GM21717 (cell line): ENCODE measurements around the gene CSNK1D.
"Not testable (repeated sequence)": the region's sequence is repeated elsewhere in the genome, so short reads cannot be mapped to it uniquely, and the experiment has no call there.

Experiments used
- ATAC-seq: cut with Tn5 transposase; IDR thresholded peaks from one replicate; pipeline ENCODE4 v1.9.1; 2021; ENCODE audit warnings: mild to moderate bottlenecking, moderate library complexity; ENCODE audit not compliant: unreplicated experiment

Gene CSNK1D

DNA sequence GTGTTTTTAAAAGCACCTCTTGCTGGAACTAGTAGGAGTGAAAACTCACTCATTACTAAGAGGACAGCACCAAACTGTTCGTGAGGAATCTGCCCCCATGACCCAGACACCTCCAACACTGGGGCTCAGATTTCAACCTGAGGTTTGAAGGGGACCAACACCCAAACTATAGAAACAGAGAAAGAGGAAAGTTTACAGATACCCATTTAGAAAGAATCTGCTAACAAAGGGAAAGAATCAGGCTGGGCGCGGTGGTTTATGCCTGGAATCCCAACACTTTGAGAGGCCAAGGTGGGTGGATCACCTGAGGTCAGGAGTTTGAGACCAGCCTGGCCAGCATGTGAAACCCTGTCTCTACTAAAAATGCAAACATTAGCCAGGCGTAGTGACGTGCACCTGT is 3.4 kb upstream of the CSNK1D start:
- ATAC-seq: no peak

DNA sequence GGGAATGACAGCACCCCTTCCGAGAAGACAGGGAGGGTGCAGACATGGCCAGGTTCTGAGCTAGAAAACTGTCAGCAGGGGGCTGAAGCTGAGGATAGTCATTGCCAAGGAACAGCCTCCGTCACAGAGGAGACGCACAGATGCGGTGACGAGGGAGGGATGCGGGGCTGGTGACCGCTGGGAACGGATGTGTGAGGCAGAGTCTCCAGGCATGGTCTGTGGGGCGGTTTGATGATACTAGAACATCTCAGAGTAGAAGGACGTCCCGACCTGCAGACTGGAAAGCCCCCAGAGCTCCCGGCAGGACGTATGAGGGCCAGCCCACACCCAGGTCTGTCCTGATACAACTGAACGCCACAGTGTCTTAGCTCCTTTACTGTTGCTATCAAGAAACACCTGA is 1.8 kb upstream of the CSNK1D start:
- ATAC-seq: no peak

DNA sequence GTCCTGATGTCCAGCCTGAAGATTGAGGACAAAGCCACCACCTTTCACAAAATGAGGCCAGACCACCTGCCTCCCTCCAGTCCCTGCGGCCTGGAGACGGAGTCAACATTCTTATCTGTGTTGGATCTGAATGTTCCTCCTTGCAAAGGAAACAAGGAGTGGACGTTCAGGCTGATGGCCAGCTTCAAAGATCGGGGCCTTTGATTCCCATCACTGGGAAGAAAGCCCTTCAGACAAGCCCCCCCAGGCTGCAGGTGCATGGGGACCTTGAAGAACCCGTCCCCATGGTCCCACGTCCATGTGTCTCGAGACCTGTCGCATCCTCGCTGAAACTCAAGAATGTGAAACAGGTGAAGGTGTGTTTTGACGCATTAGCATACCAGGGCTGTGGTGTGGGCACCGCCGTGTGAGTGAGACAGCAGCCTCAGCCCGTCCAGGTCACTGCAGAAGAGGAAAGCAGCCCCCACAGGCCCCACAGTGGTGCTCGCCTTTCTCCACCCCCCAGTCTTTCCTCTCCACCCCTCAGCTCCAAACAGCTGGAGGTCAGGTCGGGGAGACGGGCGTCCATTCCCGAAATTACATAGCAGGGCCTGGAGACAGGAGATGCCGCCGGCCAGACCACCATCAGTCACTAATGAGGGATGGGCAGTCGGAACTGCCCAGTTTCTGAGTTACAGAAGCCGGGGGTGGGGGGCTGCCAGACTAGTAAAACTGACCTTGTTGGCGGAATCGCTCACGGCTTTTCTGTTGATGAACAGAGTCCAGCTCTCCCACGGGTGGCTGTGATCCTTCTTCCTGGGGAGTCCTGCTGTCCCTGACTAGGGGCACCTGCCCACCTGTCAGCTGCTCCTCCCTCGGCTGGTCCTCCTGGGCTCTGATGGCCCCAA is 877 bp upstream of the CSNK1D start:
- no peak for ATAC-seq

- no peak for ATAC-seq
Observed at GRCh38 chr17:82272495-82273326, 789 bp downstream of the CSNK1D start.

DNA sequence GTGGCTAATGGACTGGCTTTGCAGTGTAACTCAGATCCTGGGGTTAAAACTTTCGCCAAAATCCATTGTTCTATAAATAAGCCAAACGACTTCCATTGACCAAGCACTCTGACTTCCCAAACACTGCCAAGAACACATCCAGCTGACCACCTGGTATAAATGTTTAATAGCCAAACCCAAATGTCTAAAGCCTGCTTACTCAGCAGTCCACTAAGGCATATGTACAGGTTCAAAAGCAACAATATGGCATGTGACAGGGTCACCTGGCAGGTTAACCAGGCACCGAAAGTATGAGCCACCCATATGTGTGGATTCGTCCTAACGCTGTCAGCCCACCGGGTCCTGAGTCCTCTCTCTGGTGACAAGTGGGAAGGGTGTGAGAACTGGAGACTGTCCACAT is 2.1 kb downstream of the CSNK1D start:
- no peak for ATAC-seq

- ATAC-seq: no peak
Observed at GRCh38 chr17:82270651-82271050, 2.8 kb downstream of the CSNK1D start.

DNA sequence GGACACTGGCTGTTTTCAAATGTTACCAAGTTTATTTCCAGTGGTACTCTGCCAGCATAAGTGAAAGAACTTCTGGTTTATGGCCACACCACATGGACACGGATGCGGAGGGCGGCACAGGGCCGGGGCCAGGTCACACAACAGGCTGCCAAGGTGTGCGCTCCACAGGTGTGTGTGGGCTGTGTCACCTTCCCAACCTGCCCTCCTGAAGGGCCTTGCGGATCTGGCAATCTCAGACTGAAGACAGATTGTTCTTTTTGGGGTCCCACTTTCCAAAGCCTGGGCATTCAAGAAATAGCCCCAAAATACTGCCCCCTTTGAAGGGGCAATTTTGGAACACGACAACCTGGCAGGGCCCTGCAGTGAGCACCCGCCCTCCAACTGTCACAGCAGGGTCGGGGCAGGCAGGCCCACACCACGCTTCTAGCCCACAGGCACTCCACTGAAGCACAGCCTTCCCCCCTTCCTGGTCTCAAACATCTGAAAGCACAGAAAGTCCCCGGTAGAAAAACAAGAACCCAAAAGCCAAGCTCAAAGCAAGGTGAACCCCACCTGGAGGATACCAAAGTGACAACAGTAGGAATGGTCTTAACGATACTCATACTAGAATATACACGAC is 3.5 kb downstream of the CSNK1D start:
- no peak for ATAC-seq

DNA sequence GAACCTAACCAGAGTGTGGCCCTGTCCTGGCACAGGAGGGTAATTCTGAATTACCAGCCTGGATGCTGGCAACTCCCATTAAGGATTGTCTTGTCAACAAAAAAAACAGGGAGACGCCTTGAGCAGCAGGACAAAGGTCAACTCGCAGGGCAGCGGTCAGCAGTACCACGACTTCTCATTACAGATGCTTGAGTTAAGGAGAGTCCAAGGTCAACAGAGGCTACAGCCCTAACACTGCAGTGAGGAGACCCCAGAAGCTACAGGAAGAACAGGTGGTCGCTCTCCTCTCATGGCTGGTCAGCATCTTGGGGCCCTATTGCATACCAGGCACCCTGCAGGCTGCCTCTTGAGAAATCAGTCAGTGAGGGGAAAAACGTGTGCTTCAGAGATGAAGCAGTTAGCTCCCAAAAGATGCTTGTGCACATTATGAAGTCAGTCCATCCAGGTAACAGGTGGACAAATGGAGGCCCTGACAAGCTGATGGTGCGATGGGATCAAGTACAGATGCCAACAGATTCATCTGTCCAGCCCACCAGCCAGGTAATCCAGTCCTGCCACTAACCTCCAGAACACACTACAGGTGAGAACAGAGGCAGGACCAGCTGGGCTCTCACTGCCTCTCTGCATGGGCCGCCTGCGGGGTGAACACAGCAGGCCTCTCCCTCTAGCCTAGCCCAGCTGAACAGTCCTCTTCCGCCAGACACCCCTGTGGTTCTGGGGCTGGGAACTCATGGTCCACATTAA is 4.2 kb downstream of the CSNK1D start:
- ATAC-seq: no peak

GRCh38 chr17:82267575-82268379 is 5.7 kb downstream of the CSNK1D start:
- ATAC-seq: no peak

DNA sequence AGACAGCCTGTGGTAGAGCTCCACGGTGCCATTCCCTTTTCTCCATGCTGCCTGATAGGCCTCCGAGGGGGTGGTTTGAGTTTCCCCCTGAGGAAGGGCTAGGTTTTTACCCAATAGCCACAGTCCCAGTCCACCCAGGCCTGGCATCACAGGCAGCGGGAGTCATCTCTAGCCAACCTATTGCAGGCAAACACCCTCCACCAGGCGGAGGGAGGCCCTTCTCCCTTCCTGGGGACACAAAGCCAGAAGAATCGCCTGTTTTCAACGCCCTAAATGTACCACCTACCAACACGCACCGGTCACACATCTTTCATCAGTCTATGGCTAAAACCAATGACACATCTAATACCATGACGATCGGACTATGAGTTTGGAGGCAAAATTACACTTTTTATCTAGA is 7.4 kb downstream of the CSNK1D start:
- ATAC-seq: no peak

GRCh38 chr17:82263641-82264040 is 9.9 kb downstream of the CSNK1D start:
- no peak for ATAC-seq

- no peak for ATAC-seq
Observed at GRCh38 chr17:82262344-82262743, 11.2 kb downstream of the CSNK1D start.

DNA sequence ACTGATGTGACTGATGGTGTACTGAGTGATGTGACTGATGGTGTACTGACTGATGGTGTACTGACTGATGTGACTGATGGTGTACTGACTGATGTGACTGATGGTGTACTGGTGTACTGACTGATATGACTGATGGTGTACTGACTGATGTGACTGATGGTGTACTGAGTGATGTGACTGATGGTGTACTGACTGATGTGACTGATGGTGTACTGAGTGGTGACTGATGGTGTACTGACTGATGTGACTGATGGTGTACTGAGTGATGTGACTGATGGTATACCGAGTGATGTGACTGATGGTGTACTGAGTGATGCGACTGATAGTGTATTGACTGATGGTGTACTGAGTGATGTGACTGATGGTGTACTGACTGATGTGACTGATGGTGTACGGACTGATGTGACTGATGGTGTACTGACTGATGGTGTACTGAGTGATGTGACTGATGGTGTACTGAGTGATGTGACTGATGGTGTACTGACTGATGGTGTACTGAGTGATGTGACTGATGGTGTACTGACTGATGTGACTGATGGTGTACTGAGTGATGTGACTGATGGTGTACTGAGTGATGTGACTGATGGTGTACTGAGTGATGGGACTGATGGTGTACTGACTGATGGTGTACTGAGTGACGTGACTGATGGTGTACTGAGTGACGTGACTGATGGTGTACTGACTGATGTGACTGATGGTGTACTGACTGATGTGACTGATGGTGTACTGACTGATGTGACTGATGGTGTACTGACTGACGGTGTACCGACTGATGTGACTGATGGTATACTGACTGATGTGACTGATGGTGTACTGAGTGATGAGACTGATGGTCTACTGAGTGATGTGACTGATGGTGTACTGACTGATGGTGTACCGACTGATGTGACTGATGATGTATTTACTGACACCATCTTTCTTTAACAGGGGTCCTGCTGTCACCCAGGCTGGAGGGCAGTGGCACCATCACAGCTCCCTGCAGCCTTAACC is 13.2 kb downstream of the CSNK1D start:
- not testable (repeated sequence) for ATAC-seq

DNA sequence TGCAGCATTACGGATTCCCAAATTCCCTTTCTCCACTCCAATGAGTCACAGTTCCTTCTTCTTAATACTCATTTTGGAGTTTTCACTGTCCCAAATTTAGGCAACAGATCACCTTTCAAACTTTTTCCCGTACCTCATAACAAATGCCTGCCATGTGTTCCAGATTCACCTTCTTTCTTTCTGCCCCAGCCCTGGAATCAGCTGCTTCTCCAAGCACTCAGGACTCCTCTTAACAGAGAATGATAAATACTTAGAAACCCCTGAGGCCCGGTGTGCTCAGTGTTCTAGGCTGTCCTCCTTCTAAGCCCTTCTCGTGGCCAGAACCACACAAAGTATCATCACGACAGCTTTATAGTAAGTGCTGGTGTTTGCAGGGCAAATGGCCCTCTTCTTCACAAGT is 14.9 kb downstream of the CSNK1D start:
- no peak for ATAC-seq

- ATAC-seq: no peak
Observed at GRCh38 chr17:82257473-82257872, 16.0 kb downstream of the CSNK1D start.

DNA sequence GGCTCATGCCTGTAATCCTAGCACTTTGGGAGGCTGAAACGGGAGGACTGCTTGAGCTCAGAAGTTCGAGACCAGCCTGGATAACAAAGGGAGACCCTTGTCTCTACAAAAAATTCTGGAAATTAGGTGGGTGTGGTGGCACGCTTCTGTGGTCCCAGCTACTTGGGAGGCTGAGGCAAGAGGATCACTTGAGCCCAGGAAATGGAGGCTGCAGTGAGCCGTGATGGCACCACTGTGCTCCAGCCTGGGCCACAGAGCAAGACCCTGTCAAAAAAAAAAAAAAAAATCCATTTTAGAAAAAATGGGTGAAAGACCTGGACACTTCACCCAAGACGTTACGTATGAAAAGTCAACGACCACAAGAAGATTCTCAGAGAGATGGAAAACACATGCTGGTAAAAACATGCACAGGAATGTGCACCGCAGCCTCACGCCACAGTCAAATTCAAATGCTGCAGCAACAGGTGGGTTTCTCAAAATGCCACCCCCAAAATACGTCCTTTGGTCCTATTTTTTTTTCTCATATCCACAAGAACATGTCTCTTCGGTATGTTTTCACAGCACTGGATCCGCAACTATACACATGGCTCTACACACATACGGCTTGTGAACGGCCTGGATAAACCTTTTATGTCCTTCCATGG is 17.1 kb downstream of the CSNK1D start:
- ATAC-seq: no peak

- ATAC-seq: no peak
Observed at GRCh38 chr17:82255402-82255972, 18.0 kb downstream of the CSNK1D start.

DNA sequence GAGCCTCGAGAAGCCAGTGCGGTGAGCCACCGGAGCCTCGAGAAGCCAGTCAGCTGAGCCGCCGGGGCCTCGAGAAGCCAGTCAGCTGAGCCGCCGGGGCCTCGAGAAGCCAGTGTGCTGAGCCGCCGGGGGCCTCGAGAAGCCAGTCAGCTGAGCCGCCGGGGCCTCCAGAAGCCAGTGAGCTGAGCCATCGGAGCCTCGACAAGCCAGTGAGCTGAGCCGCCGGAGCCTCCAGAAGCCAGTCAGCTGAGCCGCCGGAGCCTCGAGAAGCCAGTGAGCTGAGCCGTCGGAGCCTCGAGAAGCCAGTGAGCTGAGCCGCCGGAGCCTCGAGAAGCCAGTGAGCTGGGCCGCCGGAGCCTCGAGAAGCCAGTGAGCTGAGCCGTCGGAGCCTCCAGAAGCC is 18.8 kb downstream of the CSNK1D start:
- not testable (repeated sequence) for ATAC-seq
